Measurements from ENCODE around the gene PAK2.

Gene PAK2

GRCh38 chr3:196757876-196758739 is 18.5 kb downstream of the PAK2 start:
- Histone ChIP-seq H3K4me3 (replicated peaks; ENCODE audit: insufficient read depth, low read length) (no peak overlapping the region), H3K27me3 (ENCODE audit: insufficient read depth, poor library complexity, severe bottlenecking) (no peaks in the 10 kb centered on the region), H3K27ac (replicated peaks) (no peak overlapping the region)
- DNase-seq (ENCODE audit: low read depth in 1 of 2, low spot score in 1 of 2), result no peak
- TF ChIP-seq GABPA (IDR thresholded peaks at IDR 0.05; ENCODE audit: low read depth) (no peak), REST (IDR thresholded peaks at IDR 0.05; ENCODE audit: insufficient replicate concordance, low read depth) (no peak), SPI1 (IDR thresholded peaks at IDR 0.05; ENCODE audit: borderline replicate concordance, low read depth) (no peak), CTCF (IDR thresholded peaks at IDR 0.05; ENCODE audit: insufficient read depth, low read length) (no peak), POLR2AphosphoS5 (IDR thresholded peaks at IDR 0.05; ENCODE audit: low read depth) (no peak)

- DNase-seq (ENCODE audit: low read depth in 1 of 2, low spot score in 1 of 2), result no peak
- H3K27ac ChIP-seq (replicated peaks), result no peak overlapping the region
- no peaks in the 10 kb centered on the region for H3K27me3 ChIP-seq (ENCODE audit: insufficient read depth, poor library complexity, severe bottlenecking)
- H3K4me3 ChIP-seq (replicated peaks; ENCODE audit: insufficient read depth, low read length), result no peak overlapping the region
- no peak for TF ChIP-seq POLR2AphosphoS5 (IDR thresholded peaks at IDR 0.05; ENCODE audit: low read depth)
- no peak for TF ChIP-seq CTCF (IDR thresholded peaks at IDR 0.05; ENCODE audit: insufficient read depth, low read length)
- no peak for TF ChIP-seq GABPA (IDR thresholded peaks at IDR 0.05; ENCODE audit: low read depth)
- no peak for TF ChIP-seq REST (IDR thresholded peaks at IDR 0.05; ENCODE audit: insufficient replicate concordance, low read depth)
- no peak for TF ChIP-seq SPI1 (IDR thresholded peaks at IDR 0.05; ENCODE audit: borderline replicate concordance, low read depth)
Observed at GRCh38 chr3:196763179-196763578, 23.5 kb downstream of the PAK2 start.

- Histone ChIP-seq H3K27ac (replicated peaks) (no peak overlapping the region), H3K4me3 (replicated peaks; ENCODE audit: insufficient read depth, low read length) (no peak overlapping the region), H3K27me3 (ENCODE audit: insufficient read depth, poor library complexity, severe bottlenecking) (no peaks in the 10 kb centered on the region)
- DNase-seq (ENCODE audit: low read depth in 1 of 2, low spot score in 1 of 2), result no peak
- TF ChIP-seq REST (IDR thresholded peaks at IDR 0.05; ENCODE audit: insufficient replicate concordance, low read depth) (no peak), CTCF (IDR thresholded peaks at IDR 0.05; ENCODE audit: insufficient read depth, low read length) (no peak)
Observed at GRCh38 chr3:196765454-196765853, 25.8 kb downstream of the PAK2 start.

Measured in HL-60 (cell line).